GM18867 (cell line): ENCODE measurements around the gene CALML3.

Experiments used
- ATAC-seq: cut with Tn5 transposase; IDR thresholded peaks from one replicate; pipeline ENCODE4 v1.9.1; 2021; ENCODE audit warnings: mild to moderate bottlenecking, moderate library complexity; ENCODE audit not compliant: unreplicated experiment

CALML3 gene

GRCh38 chr10:5538446-5538845 lies 13.7 kb downstream of the CALML3 start:
- no peak for ATAC-seq

- no peak for ATAC-seq
These were observed 14.3 kb downstream of the CALML3 start for GRCh38 chr10:5538892-5539651.

DNA sequence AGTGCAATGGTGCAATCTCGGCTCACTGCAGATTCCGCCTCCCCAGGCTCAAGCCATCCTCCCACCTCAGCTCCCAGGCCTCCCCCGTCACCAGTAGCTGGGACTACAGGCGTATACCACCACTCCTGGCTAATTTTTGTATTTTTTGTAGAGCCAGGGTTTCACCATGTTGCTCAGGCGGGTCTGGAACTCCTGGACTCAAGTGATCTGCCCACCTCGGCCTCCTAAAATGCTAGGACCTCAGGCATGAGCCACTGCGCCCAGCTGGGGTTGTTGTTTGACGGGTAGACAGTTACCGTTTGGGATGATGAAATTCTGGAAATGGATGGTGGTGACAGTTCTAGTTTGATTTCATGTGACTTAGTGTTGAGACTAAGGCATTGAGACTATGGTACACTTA lies 15.3 kb downstream of the CALML3 start:
- no peak for ATAC-seq

- ATAC-seq = no peak
These were observed 16.1 kb downstream of the CALML3 start for GRCh38 chr10:5540891-5541290.

DNA sequence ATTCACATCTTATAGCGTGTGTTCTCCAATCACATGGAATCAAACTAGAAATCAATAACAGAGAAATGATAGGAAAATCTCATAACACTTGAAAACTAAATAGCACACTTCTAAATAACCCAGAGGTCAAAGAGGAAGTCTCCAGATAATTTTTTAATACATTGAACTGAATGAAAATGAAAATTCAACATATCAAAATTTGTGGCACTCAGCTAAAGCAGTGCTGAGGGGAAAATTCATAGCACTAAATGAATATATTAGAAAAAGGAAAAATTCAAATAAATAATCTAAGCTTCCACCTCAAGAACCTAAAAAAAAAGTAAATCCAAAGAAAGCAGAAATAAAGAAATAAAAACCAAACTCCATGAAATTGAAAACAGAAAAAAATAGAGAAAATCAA lies 17.3 kb downstream of the CALML3 start:
- no peak for ATAC-seq

GRCh38 chr10:5543623-5544022 lies 18.9 kb downstream of the CALML3 start:
- no peak for ATAC-seq

GRCh38 chr10:5544216-5544805 lies 19.6 kb downstream of the CALML3 start:
- no peak for ATAC-seq

DNA sequence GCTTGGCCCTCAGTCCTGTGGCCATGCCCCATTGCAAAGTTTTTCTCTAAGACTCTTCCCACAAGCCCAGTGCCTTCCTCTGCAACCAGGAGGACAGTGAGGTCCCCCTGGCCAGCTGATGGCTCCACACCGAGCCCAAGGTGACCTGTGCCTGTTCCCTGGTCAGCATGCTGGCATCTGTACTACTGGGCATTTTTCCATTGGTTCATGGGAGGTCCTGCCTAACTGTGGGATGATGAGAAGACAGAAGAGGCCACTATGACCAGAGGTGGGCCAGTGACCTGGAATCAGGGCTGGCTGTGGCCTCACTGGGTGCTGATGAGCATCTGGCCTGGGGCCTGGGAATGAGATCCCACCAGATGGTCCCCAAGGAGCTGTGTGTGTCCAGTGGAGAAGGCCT lies 20.2 kb downstream of the CALML3 start:
- no peak for ATAC-seq

DNA sequence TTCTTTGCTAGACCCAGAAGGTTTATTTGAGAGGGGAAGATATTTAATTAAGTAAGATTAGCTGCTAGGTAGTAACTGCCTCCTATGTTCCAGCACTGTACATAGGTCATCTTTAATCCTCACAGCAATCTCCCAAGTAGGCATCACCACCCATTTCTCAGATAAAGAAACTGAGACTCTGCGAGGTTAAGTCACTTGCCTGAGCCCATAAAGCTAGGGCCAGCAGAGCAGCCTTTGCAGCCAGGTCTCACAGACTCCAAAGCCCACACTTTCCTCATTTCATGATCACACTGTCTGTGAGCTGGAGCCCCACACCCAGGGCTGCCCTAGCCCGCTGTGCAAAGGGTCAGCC lies 20.6 kb downstream of the CALML3 start:
- ATAC-seq = no peak

DNA sequence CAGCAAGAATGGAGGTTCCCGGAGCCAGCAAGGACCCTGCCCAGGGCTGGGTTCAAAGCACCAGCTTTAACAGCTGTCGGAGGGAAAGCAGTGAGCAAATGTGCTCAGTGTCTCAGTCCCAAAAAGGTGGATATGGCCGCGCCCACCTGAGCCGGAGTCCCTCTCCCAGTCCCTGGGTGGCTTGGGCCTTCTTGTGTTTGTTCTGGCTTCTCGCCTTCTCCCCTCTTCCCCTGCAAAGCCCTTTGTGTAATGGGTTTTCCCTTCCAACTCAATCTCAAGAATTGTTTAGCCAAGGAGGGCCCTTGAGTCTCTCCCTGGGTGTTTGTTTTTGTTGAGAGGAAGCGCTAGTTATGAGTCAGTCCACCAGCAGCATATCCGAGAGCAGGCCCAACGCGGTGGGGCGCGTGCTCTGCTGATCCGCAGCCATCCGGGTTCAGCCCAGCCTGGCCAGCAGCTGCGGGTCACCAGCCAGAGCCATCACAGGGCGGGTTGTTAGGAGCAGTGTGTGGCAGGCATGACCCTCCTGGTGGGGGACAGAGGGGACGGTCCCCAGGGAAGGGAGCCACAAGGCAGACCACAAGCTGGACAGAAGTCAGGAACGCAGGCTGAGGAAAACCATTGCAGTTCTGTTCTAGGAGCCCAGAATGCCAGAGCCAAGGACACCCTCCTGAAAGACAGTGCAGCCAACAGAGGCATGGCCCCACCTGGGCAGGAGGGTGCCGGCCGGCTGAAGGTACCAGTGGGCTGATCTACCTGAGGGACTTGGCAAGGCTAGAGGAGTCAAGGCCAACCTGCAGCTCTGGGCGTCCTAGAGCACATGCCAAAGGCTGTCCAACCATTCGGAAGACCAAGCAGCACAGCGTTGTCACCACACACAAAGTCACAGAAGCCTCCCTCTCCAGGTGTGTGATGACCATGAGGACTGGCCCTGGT lies 21.3 kb downstream of the CALML3 start:
- ATAC-seq = no peak

DNA sequence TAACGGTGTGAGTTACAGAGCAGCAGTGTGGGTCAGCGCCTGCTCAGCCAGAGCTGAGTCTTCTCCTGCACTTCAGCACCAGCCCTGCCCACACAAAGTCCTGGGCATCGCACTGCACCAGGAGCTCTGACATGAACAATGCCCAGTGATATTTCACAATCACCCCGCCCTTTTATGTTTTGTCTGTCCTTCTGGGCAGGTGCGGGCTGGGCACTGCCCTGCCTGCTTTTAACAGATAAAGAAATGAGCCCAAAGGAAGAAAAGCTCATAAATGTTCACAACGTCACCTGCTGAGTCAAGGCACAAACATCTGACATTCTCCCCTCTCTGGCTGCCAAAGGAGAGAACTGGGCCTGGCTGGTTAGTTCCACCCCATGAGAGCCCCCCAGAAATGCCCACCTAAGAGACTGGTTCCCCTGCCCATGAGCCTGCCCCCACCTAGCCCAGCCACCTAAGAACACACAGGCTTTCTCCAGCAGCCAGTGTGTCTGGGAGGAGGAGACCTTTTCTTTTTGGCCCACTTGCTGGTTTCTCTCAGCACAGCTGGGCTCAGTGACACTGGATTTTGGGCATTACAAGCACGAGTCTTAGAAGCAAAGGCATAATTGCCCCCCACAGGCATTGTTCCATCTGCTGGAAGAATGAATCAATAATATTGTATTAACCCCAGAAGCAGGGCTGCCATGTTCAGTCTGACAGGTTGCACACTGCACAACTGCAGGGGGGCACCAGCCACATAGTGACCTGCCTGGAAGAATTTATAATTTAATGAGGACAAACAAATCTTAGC lies 22.3 kb downstream of the CALML3 start:
- ATAC-seq = no peak

DNA sequence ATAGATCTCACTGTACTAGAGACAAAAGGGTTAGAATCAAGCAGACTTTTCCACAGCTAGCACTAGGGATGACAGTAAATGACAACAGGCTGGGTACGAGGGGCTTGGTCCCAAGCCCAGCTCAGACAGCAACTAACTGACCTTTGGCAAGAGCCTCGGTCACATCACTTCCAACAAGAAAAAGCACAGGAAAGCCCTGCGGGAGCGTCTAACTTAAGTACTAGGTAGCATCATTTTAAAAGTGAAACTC lies 22.8 kb downstream of the CALML3 start:
- no peak for ATAC-seq

DNA sequence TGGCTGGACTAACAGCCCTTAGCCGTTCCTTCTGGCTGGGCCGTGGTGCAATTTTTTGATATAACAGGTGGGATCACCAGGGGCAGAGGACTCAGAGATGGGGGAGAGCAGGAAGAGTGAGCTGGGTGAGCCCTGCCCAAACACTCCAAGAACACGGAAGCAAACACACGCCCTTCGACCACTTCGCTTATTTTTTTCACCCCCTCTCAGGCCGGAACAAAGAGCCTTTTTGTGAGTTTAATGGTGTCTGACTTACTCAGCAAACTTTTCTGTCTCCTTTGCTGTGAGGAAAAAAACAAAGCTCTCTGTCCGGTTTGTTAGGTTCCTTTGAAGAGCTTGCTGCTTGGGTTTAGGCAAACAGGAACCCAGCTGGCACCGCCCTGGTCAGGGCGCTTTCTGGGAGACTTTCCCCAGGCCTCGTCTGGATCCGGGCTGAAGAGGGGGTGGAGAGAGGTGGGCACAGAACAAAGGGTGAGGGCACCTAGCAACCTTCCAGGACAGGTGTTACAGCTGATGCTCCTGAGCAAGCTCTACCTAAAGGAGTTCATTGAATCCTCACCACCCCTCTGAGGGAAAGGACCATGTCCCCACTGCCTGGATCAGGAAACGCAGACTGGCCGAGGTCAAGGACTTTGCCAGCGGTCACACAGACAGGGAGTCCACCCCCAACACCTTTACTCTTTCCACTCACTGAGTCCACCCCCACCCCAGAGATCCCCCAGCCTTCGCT lies 23.3 kb downstream of the CALML3 start:
- ATAC-seq = no peak

DNA sequence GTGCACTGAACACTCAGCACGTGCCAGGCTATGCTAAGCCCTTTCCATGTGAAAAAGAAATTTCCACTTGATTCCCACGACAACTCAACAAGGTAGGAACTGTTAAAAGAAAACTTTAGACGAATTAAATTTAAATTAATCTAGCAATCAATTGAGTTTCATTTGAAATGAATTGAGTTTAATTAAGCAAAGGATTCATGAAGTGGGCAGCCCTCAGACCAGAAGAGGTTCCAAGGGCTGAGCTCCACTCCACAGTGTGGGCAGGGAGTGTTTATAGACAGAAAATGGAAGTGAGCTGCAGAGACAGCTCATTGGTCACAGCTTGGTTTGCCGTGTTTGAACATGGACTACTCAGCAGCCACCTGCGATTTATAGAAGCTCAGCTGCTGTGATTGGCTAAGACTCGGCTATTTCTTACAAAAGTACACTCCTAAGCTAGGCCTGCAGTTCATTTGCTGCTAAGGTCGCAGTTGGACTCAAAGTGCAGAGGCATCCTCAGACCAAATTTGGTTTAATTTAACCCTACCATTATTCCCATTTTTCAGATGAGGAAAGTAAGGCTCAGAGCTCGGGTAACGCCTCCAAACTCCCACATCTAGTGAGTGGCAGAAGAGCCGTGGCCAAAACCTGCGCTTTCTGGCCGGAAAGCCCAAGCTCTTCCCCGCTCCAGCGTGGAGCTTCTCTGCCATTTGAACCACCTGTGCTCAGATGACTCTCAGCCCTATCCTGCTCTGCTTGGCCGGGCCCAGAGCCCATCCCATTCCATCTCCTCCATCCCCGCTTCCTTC lies 24.9 kb downstream of the CALML3 start:
- no peak for ATAC-seq

GRCh38 chr10:5550250-5550545 lies 25.4 kb downstream of the CALML3 start:
- ATAC-seq = no peak

- no peak for ATAC-seq
These were observed 26.1 kb downstream of the CALML3 start for GRCh38 chr10:5550621-5551530.

- ATAC-seq = no peak
These were observed 27.0 kb downstream of the CALML3 start for GRCh38 chr10:5551531-5552375.
